D341Med (cell line): ENCODE measurements around the gene RAB11FIP3.

ENCODE experiments used
- DNase-seq: peaks from one replicate; pipeline ENCODE4 v3.0.0; 2012; ENCODE audit warnings: low spot score

The RAB11FIP3 gene

GRCh38 chr16:424033-424622, 1.3 kb upstream of the RAB11FIP3 start:
- DNase-seq, result no peak

- no peak for DNase-seq
These were observed 797 bp upstream of the RAB11FIP3 start for GRCh38 chr16:424623-425081.

GRCh38 chr16:425740-426114, 278 bp downstream of the RAB11FIP3 start:
- peak; percentile 84 for DNase-seq

GRCh38 chr16:426115-426905, 861 bp downstream of the RAB11FIP3 start:
- no peak for DNase-seq

- DNase-seq, result no peak
These were observed 1.4 kb downstream of the RAB11FIP3 start for GRCh38 chr16:426906-427249.

GRCh38 chr16:427250-427649, 1.8 kb downstream of the RAB11FIP3 start:
- DNase-seq, result no peak

GRCh38 chr16:430904-431303, 5.5 kb downstream of the RAB11FIP3 start:
- no peak for DNase-seq

GRCh38 chr16:440627-441026, 15.2 kb downstream of the RAB11FIP3 start:
- no peak for DNase-seq

GRCh38 chr16:441447-441846, 16.0 kb downstream of the RAB11FIP3 start:
- DNase-seq, result no peak

GRCh38 chr16:442976-443375, 17.5 kb downstream of the RAB11FIP3 start:
- DNase-seq, result no peak

- no peak for DNase-seq
These were observed 18.6 kb downstream of the RAB11FIP3 start for GRCh38 chr16:444027-444426.

- no peak for DNase-seq
These were observed 20.1 kb downstream of the RAB11FIP3 start for GRCh38 chr16:445566-445965.

GRCh38 chr16:450385-450784, 24.9 kb downstream of the RAB11FIP3 start:
- DNase-seq, result no peak

- DNase-seq, result no peak
These were observed 25.5 kb downstream of the RAB11FIP3 start for GRCh38 chr16:450785-451512.

GRCh38 chr16:454397-454940, 29.0 kb downstream of the RAB11FIP3 start:
- no peak for DNase-seq

GRCh38 chr16:455453-455852, 30.0 kb downstream of the RAB11FIP3 start:
- DNase-seq, result no peak

- no peak for DNase-seq
These were observed 31.5 kb downstream of the RAB11FIP3 start for GRCh38 chr16:456891-457483.

- DNase-seq, result no peak
These were observed 32.4 kb downstream of the RAB11FIP3 start for GRCh38 chr16:457732-458400.

GRCh38 chr16:459761-460160, 34.3 kb downstream of the RAB11FIP3 start:
- DNase-seq, result no peak

- no peak for DNase-seq
These were observed 35.3 kb downstream of the RAB11FIP3 start for GRCh38 chr16:460787-461186.

- no peak for DNase-seq
These were observed 37.6 kb downstream of the RAB11FIP3 start for GRCh38 chr16:463071-463470.

GRCh38 chr16:466651-467050, 41.2 kb downstream of the RAB11FIP3 start:
- no peak for DNase-seq
